ENCODE data around the gene SVIL.
"Not testable (repeated sequence)": the region's sequence is repeated elsewhere in the genome, so short reads cannot be mapped to it uniquely, and the experiment has no call there.

The SVIL gene

GRCh38 chr10:29649561-29650551, 15.1 kb upstream of the SVIL start:
- DNase-seq, result no peak

GRCh38 chr10:29648983-29649268, 14.2 kb upstream of the SVIL start:
- DNase-seq, result no peak

- no peak for DNase-seq
These were observed 13.6 kb upstream of the SVIL start for GRCh38 chr10:29648114-29648982.

GRCh38 chr10:29647478-29647877, 12.7 kb upstream of the SVIL start:
- DNase-seq, result no peak

GRCh38 chr10:29646960-29647461, 12.2 kb upstream of the SVIL start:
- DNase-seq, result no peak

GRCh38 chr10:29646238-29646902, 11.6 kb upstream of the SVIL start:
- no peak for DNase-seq

GRCh38 chr10:29643771-29644501, 9.2 kb upstream of the SVIL start:
- DNase-seq, result no peak

- no peak for DNase-seq
These were observed 8.2 kb upstream of the SVIL start for GRCh38 chr10:29642990-29643389.

GRCh38 chr10:29637537-29637936, 2.8 kb upstream of the SVIL start:
- DNase-seq, result no peak

- DNase-seq, result no peak
These were observed 1.4 kb upstream of the SVIL start for GRCh38 chr10:29636178-29636577.

- DNase-seq, result no peak
These were observed 957 bp upstream of the SVIL start for GRCh38 chr10:29635711-29636144.

GRCh38 chr10:29634105-29634504, 666 bp downstream of the SVIL start:
- no peak for DNase-seq

GRCh38 chr10:29631049-29631339, 3.8 kb downstream of the SVIL start:
- no peak for DNase-seq

- DNase-seq, result no peak
These were observed 4.3 kb downstream of the SVIL start for GRCh38 chr10:29630205-29631048.

GRCh38 chr10:29628912-29629526, 5.8 kb downstream of the SVIL start:
- no peak for DNase-seq

GRCh38 chr10:29628311-29628710, 6.5 kb downstream of the SVIL start:
- DNase-seq, result no peak

GRCh38 chr10:29627201-29628132, 7.3 kb downstream of the SVIL start:
- no peak for DNase-seq

- not testable (repeated sequence) for DNase-seq
These were observed 10.4 kb downstream of the SVIL start for GRCh38 chr10:29624357-29624756.

- no peak for DNase-seq
These were observed 11.0 kb downstream of the SVIL start for GRCh38 chr10:29623797-29624196.

- no peak for DNase-seq
These were observed 12.3 kb downstream of the SVIL start for GRCh38 chr10:29622382-29622922.
